DMS 273 (cell line): ENCODE measurements around the gene ANXA6.
"Not testable (repeated sequence)": the region's sequence is repeated elsewhere in the genome, so short reads cannot be mapped to it uniquely, and the experiment has no call there.

ENCODE experiments used
- DNase-seq: peaks from one replicate; lab custom pipeline; 2025; ENCODE audit not compliant: unreplicated experiment; lab: John Stamatoyannopoulos, UW

ANXA6 gene

DNA sequence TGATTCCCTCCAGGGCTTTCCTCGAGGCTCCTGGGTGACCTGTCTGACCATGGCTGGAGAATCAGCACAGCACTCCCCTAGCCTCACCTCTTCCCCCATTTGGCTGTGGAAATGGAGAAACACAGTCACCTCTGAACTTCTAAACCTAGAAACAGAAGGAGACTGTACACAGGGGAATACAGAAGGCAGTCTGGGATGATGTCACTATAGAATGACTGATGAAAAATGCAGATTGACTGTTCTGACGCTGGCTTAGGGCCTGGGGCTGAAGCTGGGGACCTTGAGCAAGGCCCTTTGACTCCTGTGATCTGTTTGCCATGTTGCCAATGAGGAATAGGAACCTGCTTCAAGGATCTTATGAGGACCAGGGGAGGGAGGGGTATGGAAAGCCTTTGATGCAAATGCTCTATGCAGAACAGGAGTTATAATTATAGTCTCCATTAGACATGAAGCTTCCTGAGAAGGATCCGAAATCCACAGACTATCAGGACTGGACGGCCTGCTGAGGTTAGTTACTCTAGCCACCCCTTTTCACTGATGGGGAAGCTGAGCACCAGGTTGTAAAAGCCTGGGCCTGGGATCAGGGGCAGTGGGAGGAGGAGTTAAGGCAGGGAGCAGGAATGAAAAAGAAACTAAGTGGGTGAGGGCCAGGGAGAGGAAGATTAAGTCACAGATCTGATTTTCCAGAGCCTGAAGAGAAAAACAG is 24.4 kb upstream of the ANXA6 start:
- peak; percentile 53 for DNase-seq

DNA sequence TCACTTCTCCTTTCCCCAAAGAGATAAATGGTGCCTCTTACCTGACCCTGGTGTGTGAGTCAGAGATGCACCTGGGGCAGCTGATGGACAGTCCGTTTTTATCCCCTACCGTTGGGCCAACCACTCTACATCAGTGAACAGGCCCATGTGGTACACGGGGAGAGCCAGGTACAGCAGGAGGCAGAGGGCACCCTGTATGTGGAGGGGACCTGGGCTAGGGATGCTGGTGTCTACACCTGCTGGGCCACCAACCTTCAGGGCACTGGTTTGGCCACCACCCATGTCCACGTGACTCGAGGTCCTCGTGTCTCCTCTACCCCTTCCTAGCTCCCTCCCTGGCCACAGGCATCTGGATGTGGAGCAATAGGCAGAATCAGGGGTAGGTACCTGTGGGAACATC is 22.7 kb upstream of the ANXA6 start:
- no peak for DNase-seq

DNA sequence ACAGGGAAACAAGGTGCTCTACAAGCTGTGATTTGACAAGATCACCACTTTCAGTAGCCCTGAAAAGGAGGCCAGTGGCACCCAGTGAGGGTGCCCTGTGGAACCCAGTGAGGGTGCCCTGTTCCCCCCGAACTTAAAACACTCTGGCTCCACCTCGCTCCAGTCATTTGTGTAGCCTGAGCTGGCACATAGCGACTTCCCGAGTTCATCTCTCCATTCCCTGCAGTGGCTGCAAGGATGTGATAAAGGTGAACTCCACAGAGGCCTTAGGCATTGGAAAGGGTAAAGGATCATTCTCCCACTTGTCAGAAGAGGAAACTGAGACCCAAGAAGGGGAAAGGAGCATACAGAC is 21.9 kb upstream of the ANXA6 start:
- DNase-seq = no peak

DNA sequence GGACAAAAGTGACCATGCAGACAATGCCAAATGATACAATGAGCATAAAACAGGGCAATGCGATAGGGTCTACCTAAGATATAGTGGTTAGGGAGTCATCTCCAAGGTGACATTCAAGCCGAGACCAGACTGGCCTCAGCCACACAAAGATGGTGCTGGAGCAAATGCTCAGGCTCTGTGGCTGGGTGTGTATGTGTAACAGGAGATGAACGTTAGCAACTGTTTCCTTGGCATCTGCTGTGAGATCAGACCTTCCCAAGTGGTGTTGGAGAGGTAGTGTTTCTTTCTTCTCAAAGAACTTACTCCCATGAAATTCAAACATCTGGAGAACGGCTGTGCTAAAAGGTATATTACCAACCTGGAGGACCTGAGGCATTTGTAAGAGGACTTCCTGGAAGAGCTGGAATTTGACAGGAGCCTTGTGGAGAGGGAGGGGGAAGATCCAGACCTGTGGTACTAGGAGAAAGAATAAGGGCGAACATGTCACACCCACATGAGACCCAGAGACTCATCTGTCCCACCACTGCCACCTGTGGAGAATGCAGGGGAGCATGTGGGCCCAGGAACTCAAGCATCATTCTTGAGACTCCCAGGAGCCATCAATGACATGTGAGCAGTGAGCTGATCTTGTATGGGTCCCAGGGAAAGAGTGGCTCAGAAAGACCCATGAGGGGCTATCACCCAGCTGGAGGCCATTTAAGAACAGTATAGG is 21.4 kb upstream of the ANXA6 start:
- DNase-seq = peak; percentile 9

DNA sequence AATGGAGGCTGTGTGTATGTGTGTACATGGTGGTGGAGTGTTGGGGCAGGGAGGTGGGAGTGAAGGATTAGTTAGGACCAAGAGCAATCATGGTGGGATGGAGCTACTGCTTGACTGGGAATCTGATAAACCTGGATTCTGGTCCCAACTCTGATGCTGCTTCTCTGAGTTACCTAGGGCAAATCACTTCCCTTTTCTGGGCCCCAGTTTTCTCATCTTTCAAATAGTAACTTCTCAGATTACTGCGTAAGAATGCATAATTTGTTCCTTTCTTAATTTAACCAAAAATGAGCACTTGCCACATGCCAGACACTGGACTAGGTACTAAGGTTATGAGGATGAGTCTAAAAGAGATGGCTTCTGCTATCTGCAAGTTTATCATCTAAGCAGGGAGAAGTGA is 20.8 kb upstream of the ANXA6 start:
- no peak for DNase-seq

DNA sequence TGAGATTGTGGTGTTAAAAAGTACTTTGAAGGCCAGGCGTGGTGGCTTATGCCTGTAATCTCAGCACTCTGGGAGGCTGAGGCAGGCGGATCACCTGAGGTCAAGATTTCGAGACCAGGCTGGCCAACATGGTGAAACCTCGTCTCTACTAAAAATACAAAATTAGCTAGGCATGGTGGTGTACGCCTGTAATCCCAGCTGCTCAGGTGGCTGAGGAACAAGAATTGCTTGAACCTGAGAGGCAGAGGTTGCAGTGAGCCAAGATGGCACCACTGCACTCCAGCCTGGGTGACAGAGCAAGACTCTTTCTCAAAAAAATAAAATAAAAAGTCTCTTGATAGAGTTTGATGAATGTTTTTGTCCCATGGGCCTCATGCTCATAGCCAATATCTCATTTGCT is 18.7 kb upstream of the ANXA6 start:
- not testable (repeated sequence) for DNase-seq

DNA sequence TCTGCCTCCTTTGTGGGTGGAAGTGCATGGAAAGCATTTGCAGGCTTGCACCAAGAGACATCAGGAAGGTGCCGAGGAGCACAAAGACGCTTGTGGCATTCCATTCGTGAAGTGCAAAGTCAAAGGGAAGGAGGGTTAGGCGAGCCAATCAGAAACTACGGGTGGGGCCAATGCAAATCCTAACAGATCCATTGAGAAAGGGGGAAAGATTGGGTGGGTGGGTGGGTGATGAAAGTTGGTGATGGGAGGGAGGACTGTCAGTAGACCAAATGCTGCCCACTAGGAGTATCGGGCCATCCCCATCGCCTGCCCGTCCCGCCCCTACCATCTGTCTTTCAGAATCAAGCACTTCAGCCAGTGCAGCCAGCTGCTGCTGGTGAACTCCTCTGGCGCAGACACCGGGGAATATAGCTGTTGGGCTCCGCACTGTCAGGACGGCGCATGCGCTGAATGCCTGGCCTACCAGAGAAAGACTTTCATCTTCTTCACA is 17.1 kb upstream of the ANXA6 start:
- DNase-seq = peak; percentile 94

DNA sequence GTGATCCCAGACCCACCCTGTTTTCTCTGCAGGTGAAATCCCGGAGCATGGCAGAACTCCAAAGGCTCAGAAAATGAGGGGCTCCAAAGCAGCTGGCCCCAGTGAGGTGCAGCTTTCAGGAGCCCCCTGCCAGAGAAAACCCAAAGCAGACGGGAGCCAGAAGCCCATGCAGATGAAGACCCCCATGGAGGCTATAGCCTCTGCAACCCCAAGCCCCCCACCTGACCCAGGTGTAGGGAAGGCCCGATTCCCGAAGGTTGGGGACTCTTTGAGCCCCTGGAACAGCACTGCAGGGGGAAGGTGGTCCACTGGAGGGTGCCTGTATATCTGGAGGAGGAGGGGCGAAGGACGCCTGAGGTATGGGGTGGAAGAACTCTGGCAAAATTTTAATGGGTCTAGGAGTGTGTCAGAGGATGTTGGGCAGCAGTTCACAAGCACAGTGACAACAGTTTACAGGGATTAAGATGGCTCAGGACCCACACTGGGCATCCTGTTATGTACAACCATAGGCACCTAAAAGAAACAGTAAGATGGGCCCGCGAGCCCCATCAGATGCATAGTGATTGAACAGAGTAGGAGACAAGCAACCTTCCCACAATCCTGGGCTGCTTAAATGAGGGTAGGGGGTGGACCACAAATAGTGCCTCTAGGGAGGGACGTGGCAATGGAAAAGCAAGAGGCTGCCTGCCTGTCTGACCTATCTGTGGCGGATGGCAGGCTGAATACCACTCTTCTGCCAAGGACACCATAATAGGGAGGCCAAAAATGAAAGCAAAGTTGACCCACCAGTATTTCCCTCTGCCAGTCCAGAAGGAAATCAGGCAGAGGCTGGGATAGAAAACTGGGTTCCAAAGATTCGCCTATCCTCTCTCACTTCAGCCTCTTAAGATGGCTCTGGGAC is 16.4 kb upstream of the ANXA6 start:
- DNase-seq = no peak

DNA sequence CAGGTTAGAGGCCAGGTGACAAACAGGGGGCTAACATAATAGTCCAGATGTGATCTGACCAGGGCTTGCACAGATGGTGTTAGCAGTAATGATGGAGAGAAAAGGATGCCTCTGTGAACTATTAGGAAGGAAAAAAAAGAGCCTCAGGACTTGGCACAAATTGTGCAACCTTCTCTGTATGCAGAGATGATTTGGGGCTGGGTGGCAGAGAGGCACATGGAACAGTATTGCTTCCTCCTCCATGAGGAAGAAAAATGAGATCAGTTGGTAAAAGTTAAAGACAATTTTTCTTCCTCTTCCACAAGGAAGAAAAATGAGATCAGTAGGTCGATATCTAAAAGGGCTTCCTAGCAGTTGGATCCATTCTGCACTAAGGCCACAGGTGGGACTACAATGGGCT is 13.9 kb upstream of the ANXA6 start:
- DNase-seq = no peak

DNA sequence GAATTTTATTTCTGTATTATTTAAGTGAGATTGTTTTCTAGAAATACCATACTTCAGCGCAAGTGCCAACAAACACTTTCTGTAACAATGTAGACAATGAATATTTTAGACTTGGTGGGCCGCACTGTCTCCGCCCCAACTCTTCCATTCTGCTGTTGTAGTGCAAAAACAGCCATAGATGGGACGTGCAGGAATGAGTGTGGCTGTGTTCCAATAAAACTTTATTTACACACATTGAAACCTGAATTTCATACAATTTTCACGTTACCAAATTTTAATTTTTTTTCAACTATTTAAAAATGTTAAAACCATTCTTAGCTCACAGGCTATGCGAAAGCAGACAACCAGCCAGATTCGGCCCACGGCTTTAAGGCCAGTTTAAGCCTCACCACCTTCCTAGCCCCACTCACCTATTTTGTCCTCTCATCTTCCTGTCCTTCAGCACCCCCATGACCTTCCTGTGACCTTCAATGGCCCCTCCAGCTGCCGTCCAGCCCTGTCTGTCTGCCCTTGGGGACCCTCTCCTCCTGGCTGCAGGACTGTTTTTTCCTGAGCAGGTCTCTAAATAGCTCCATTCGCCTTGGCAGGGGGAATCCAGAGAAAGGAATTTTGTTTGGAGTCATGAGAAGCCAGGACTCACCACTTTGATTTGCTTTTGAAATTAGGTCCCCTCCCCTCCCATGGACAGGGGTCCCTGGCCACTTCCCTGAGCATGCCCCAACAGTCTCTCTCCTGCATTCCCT is 11.2 kb upstream of the ANXA6 start:
- no peak for DNase-seq

DNA sequence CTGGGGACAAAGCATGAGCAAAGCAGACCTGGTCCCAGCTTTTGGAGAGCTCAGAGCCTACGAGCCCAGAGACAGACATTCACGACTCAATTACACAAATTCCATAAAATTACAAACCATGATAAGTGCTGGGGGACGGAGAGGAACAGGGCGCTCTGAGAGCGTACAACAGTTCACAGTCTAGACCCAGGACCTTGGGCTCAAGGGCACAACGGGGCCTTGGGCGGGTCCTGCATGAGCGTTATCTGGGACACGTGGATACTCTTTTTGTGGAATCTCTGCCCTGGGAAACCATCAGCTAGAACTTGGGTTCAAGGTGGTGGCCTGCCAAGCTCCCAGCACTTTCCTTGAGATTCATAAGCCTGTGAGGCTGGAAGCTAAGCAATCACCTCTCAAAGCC is 9.4 kb upstream of the ANXA6 start:
- no peak for DNase-seq

DNA sequence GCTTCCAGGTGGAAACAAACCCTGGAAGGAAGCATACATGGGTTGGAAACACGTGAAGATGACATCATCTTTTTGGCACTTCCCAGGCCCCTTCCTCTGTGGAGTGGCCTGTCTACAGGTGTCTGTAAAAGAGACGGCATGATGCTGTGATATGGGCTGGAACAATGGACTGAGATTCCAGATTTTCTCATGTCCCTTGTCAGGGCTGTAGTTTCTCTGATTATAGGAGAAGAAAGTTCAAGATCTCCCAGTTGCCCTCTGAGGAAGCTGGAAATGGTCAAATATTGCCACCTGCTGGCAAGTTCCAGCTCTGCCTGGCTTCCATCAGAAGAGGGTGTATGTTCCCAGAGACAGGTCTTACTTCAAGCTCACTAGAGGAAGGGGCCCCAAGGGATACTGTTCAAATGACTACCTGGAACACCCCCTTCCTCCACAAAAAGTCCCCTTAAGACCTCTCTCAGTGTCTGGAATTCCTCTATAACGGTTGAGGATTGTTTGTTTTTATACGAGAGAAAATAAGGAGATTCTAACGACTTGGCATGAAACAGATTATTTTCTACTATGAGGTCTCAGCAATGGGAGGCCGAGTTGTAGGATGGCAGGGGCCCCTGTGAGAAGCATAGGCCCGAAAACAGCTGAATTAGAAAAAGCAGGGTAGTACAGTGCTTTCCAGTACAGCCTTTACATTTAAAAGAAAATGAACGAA is 7.3 kb upstream of the ANXA6 start:
- peak; percentile 87 for DNase-seq

DNA sequence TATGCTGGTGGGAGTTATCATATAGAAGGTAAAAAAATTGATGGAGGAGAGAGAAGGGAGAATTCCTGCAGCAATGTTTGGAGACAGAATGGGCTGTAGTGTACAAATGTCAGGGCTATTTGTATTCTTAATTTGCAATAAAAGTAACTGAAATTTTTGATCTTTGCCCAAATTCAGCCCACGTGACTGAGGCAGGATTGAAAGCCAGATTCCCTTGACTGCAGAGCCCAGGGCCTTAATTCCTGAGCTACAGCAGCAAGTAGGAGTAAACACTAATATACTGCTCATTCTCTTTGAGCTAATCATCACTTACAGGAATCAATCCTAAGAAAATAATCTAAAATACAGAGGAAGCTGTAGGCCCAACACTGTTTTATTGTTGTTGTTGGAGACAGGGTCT is 5.2 kb upstream of the ANXA6 start:
- no peak for DNase-seq

DNA sequence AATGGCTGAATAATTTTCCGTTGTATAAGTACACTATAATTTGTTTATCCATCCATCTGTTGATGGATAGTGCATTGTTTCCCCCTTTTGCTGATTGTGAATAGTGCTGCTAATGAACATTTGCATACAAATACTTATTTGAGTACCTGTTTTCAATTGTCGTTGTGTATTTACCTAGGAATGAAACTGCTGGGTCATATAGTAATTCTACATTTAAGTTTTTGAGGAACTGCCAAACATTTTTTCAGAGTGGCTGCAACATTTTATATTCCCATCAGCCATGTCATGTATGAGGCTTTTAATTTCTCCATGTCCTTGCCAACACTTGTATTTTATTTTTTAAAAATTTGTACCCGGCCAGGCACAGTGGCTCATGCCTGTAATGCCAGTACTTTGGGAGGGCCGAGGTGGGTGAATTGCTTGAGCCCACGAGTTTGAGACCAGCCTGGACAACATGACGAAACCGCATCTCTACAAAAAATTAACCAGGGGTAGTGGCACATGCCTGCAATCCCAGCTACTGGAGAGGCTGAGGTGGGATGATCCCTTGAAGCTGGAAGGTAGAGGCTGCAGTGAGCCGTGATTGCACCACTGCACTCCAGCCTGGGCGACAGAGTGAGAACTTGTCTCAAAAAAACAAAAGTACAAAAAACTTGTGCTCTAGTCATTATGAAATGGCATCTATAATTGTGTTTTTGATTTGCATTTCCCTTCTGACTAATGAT is 2.2 kb upstream of the ANXA6 start:
- no peak for DNase-seq

DNA sequence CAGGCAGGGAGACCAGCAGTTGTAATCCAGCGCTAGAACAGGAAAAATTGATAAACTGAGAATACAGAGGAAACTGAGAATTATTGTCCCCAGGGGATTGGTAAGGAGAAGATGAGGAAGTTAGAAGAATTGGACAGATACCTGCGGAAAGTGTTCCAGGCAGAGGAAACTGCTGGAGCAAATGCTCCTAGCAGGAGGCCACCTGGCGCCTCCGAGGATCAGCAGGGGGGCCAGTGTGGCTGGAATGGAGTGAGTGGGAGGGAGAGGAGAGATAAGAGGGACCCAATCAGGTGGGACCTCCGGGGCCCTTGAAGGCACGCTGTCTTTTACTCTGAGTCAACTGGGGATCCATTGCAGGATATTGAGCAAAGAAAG is 695 bp upstream of the ANXA6 start:
- peak; percentile 58 for DNase-seq

DNA sequence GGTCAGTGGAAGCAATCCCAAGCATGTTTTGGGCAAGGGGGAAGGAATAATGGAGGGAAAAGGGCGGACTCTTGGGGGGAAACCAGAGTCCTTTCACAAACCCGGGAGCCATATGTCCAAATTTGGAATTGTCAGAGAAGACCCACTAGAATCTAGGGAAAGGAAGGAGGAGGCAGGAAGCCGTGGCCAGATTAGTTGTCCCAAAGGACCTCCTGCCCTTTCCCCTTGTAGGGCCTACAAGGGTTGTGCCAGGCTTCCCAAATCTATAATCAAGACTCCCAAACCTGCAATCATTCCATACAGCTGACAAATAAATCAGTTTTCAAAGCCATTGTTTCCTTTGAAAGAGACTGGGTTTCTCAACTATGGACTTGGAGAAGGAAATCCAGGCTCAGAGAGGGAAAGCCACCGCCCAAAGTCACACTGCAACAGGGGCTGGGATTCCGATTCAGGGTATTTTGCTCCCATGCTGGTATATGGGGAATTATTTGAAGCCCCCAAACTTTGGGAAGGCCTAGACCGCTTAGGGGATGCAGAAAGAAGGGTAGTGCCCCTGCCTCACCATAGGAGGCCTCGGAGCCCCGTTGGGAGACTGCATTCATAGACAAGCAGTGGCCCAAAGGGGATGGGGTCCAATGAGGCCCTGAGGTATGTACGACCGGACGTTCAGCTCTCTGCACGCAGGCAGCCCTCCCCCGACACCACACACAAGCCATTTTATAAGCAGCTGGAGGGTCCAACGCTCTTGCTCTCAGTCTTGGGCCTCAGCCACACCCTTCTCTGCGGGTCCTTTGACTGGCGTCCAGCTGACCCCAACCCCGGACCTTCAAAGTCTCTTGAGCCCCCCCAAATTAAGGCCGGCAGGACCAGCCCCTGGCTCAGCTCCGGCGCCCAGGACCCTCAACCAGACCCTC is 815 bp downstream of the ANXA6 start:
- peak; percentile 67 for DNase-seq

DNA sequence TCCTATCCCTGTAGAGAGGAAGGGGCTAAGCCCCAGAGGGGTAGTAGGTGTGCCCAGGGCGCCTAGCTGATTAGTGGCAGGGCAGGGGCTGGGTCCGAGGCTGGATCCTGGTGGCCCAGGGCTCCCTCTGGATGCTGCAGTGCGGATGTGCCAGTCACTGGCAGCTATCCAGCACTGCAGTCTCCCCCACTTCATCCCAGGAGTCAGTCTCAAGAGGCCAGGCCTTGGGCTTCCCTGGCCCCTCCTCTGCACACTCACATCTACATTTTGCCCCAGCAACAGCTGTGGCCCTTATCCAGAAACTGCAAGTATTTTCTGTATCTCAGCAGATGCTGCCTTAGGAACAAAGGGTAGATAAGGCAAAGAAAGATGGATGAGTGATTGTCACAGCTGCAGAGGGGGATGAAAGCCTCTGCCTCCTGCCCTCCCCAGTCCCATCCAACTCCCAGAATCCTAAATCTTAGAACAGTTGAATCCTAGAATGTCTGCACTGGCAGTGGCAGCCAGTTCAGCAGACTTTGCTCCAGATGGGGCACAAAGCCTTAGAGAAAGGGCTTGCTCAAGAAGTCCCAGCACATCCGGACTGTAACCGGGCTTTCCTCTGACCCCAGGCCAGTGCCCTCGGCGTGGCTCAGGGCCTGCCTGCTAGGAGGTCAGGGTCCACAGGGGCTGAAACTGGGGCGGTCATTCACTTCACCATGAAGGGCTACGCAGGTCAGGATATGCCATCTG is 1.6 kb downstream of the ANXA6 start:
- peak; percentile 91 for DNase-seq
